A673 (cell line): ENCODE data around the gene GLCCI1.

ENCODE experiments used
- CTCF ChIP-seq: fragments of 300-800, 200-600 bp; sonication (generic); conservative IDR thresholded peaks from 2 replicates; pipeline ENCODE4 v1.5.1; 2017; ENCODE audit warnings: low read depth, mild to moderate bottlenecking, antibody characterized with exemption, low read length, moderate library complexity, mixed read lengths
- EZH2 ChIP-seq: fragments of 200-600 bp; sonication (generic); IDR thresholded peaks from 2 replicates; pipeline ENCODE4 v1.6.1; 2017; ENCODE audit warnings: borderline replicate concordance, low read depth, mild to moderate bottlenecking, mixed read lengths, antibody characterized with exemption, low read length; ENCODE audit not compliant: poor library complexity, severe bottlenecking

- TF ChIP-seq CTCF (no peak), EZH2 (no peak)
Observed at GRCh38 chr7:8060241-8060640, 91.6 kb downstream of the GLCCI1 start.
